ENCODE measurements around the gene HEXA. TPM values are rescaled to one million over a fixed set of nuclear protein-coding genes. Genes with fewer than 3 reads are reported as not detected.
A peak's percentile ranks its signal among the peaks of the same experiment; 100 is the strongest.

HEXA gene
- total RNA-seq, 1 experiment from 2014 or later: 88.2 TPM

DNA sequence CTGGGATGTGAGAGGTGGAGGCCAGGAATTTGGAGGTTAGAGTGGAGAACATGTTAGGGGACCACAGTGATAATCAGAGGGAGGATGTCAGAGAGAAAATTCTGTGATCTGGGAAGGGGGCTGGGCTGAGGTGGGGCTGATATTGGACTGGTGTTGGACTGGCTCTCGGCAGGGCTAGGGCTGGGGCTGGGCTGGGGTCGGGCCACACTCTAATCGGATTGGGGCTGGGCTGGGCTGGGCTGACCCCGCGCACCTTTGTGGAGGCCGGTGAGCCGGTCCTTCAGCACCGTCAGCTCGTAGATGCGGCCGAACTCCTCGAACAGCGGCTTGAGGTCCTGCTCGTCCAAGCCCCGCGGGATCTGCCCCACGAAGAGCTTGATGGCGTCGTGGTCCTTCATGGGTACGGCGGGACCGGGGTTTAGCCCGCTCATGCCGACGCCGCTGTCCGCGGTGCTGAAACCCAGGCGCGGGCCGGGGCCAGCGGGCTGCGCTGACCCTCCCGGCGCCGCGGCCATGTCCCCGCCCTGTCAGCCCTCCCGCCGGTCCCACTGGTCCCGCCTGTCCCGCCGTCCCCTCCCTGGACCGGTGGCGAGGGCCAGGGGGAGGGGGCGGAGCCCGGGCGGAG is 56.3 kb downstream of the HEXA start:
- DNase-seq (ENCODE audit: low spot score): peak; percentile 32

DNA sequence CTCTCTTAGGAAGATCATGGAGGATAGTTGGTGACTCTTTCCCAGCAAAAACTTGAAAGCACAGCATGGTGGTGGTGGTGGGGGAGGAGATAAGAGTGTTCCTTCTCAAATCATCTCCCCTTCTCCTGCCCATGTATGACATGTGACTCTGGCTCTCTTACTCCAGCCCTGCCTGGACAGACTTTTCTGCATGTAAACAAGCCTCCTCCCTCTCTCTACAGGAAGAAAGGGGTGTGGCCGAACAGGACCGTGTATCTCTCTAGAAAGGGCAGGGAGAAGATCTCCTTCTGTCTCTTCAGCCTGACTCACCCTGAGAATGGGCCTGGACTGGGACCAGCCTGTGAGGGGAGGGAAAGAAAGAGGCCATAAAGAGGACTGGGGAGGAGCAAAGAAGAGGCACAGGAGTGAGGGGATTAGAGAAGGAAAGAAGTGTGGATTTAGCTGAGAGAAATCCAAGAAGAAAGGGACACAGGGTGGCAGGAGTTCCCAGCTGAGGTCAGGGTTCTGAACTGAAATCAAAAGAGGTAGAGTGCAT is 57.3 kb downstream of the HEXA start:
- no peak for DNase-seq (ENCODE audit: low spot score)

GRCh38 chr15:72315706-72316370 is 60.0 kb downstream of the HEXA start:
- DNase-seq (ENCODE audit: low spot score): no peak

DNA sequence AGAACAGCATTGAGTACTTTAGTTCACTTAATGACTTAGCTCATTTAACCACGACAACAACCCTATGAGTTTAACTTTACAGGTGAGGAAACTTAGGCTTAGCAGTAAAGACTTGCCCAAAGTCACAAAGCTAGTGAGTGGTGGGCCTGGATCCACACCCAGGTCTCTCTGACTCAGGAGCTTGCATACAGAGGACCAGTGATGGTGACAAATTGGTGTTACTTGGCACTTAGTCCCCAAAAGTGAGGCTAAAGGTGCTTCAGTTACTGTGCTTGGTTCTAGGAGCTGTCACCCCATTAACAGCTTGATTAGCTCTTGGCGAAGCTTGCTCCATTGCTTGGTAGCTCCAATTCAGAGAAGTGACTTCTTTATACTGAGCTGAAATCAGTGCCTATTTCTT is 61.9 kb downstream of the HEXA start:
- no peak for DNase-seq (ENCODE audit: low spot score)

DNA sequence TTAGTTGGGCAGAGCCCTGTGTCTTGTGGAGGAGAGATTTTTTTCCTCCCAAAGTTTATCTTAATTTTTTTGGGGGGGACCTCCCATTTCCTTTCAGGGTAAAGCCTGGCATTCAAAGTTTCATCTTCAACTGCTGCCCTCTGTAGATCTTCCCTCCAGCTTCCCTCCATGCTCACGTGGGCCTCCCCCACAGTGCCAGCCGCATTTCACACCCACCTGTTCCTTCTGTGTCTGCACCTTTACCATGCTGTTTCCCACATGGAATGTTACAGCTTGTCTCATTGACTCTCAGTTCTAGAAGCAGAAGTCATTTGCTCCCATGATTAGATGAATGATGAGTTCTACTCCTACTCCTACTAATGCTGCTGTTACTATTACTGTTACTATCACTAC is 62.4 kb downstream of the HEXA start:
- no peak for DNase-seq (ENCODE audit: low spot score)

- peak; percentile 80 for DNase-seq (ENCODE audit: low spot score)
These were observed 63.0 kb downstream of the HEXA start for GRCh38 chr15:72312605-72313447.

- DNase-seq (ENCODE audit: low spot score): no peak
These were observed 68.8 kb downstream of the HEXA start for GRCh38 chr15:72307026-72307425.

DNA sequence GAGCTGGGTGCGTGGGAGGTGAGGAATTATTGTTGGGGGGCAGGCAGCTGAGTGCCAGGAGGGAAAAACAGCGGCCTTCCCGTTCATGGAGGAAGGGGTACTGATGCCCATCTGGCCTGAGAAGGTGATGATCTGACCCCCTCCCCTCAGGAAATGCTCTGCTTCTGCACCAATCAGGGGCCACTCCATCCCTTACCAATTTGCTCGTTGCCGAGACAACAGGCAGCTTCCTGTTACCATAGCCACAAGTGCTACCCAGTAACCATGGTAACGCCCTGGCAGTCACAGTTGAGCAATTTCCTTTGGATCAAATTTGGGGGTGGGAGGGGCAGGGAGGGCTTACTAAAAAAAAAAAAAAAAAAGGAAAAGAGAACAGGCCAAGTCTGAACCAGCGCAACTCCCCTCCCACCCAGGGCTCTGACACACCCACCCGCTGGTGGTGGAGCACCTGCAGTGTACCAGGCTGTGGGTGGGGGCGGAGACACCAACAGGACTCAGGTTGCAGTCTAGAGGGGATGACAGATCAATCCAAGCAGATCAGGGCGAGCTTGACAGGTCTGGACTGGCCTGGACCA is 69.5 kb downstream of the HEXA start:
- DNase-seq (ENCODE audit: low spot score): no peak

- no peak for DNase-seq (ENCODE audit: low spot score)
These were observed 71.2 kb downstream of the HEXA start for GRCh38 chr15:72304596-72304995.

- DNase-seq (ENCODE audit: low spot score): no peak
These were observed 72.9 kb downstream of the HEXA start for GRCh38 chr15:72302955-72303354.

Other genes starting within 250 kb of the HEXA start
- 0.18 and 0.33 TPM in 2 replicates for gene GRAMD2A, start 178.2 kb downstream of the HEXA start, total RNA-seq (2014; rRNA removed; shearing (Covaris generic))
- gene PKM, start 144.8 kb downstream of the HEXA start, total RNA-seq (2014; rRNA removed; shearing (Covaris generic)): 2,397 and 2,595 TPM in 2 replicates
- 19.0 and 22.2 TPM in 2 replicates for gene PARP6, start 103.5 kb downstream of the HEXA start, total RNA-seq (2014; rRNA removed; shearing (Covaris generic))
- gene CELF6, start 55.9 kb downstream of the HEXA start, total RNA-seq (2014; rRNA removed; shearing (Covaris generic)): not detected in 2 replicates
- not detected in 2 replicates for gene TMEM202, start 22.3 kb upstream of the HEXA start, total RNA-seq (2014; rRNA removed; shearing (Covaris generic))
- 25.6 and 32.2 TPM in 2 replicates for gene ARIH1, start 98.3 kb upstream of the HEXA start, total RNA-seq (2014; rRNA removed; shearing (Covaris generic))

Measured in H4 (cell line).